RCC 7860 (cell line): ENCODE measurements around the gene ELMOD2.

Source experiments
- DNase-seq: peaks from one replicate; pipeline ENCODE4 v3.0.0-alpha.2; 2015; ENCODE audit warnings: low spot score
- FAIRE-seq: peaks from 2 replicates; lab custom pipeline; 2012; peaks lifted over from hg19 to GRCh38; lab: Jason Lieb, UNC

The ELMOD2 gene

GRCh38 chr4:140579278-140579677 is 55.3 kb downstream of the ELMOD2 start:
- FAIRE-seq (no peak), DNase-seq (no peak)

- DNase-seq (no peak), FAIRE-seq (no peak)
Measured at GRCh38 chr4:140581078-140581477, 57.1 kb downstream of the ELMOD2 start.

- DNase-seq (no peak), FAIRE-seq (no peak)
Measured at GRCh38 chr4:140584439-140584838, 60.5 kb downstream of the ELMOD2 start.

- FAIRE-seq, result no peak
- DNase-seq, result no peak
Measured at GRCh38 chr4:140595065-140595464, 71.1 kb downstream of the ELMOD2 start.

- DNase-seq (no peak), FAIRE-seq (no peak)
Measured at GRCh38 chr4:140600408-140600807, 76.4 kb downstream of the ELMOD2 start.

GRCh38 chr4:140602714-140603113 is 78.7 kb downstream of the ELMOD2 start:
- FAIRE-seq (no peak), DNase-seq (no peak)

GRCh38 chr4:140603286-140603685 is 79.3 kb downstream of the ELMOD2 start:
- no peak for FAIRE-seq
- no peak for DNase-seq
